Kidney epithelial cell (primary cell): ENCODE data around the gene LTBP3. TPM values are rescaled to one million over a fixed set of nuclear protein-coding genes. Genes with fewer than 3 reads are reported as not detected.
A peak's percentile ranks its signal among the peaks of the same experiment; 100 is the strongest.

ENCODE experiments used
- DNase-seq: peaks from one replicate; pipeline ENCODE4 v3.0.0-alpha.2; 2010; ENCODE audit warnings: low read depth
- H3K27me3 ChIP-seq: 2 replicates; pipeline ENCODE4 v1.6.0; 2011; ENCODE audit warnings: low read length; ENCODE audit not compliant: control insufficient read depth, insufficient read depth
- H3K36me3 ChIP-seq: 2 replicates; pipeline ENCODE4 v1.5.1; 2011; ENCODE audit warnings: low read length; ENCODE audit not compliant: control insufficient read depth, insufficient read depth
- H3K4me3 ChIP-seq: 2 replicates; pipeline ENCODE4 v1.5.1; 2011; ENCODE audit warnings: low read depth, mild to moderate bottlenecking, control low read depth, low read length
- total RNA-seq: library from RNA; depleted of rRNA; stranded (reverse); fragments of >200 nt; gene quantifications from 2 replicates; pipeline ENCODE4 v1.2.3, GENCODE V29; 2015
- TF ChIP-seq, protein P1 (sequence below): IDR thresholded peaks from 2 replicates; pipeline ENCODE4 v1.5.1; 2011; ENCODE audit warnings: mild to moderate bottlenecking, moderate library complexity, low read length, control low read depth, inconsistent platforms; ENCODE audit not compliant: insufficient read depth, poor library complexity, severe bottlenecking

LTBP3 gene
- total RNA-seq, 1 donor from 2014 or later, result 116 TPM

DNA sequence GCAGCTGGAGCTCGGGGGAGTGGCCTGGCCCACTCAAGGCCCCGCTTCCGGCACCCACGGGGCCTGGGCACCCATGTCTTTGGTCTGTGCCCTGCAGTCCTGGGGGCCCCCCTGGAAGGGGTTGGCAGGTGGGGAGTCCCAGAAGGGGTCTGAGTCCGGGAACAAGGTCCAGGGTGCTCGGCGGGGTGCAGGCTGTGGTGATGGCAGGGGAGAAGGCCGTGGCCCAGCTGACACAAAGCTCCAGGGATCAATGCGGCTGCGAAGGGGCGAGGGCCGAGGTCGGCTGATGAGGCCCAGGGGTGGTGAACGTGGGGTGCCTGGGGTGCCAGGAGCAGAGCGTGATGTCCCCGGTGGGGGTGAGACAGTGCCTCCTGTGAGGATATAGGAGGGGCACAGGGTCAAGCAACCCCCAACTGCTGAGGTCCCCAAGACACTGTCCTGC lies 40.1 kb upstream of the LTBP3 start:
- peaks cover 2% of the 10 kb centered on the region for H3K36me3 ChIP-seq
- H3K4me3 ChIP-seq, result no peak overlapping the region
- TF ChIP-seq, protein P1, sequence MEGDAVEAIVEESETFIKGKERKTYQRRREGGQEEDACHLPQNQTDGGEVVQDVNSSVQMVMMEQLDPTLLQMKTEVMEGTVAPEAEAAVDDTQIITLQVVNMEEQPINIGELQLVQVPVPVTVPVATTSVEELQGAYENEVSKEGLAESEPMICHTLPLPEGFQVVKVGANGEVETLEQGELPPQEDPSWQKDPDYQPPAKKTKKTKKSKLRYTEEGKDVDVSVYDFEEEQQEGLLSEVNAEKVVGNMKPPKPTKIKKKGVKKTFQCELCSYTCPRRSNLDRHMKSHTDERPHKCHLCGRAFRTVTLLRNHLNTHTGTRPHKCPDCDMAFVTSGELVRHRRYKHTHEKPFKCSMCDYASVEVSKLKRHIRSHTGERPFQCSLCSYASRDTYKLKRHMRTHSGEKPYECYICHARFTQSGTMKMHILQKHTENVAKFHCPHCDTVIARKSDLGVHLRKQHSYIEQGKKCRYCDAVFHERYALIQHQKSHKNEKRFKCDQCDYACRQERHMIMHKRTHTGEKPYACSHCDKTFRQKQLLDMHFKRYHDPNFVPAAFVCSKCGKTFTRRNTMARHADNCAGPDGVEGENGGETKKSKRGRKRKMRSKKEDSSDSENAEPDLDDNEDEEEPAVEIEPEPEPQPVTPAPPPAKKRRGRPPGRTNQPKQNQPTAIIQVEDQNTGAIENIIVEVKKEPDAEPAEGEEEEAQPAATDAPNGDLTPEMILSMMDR, result no peak
- no peaks in the 10 kb centered on the region for H3K27me3 ChIP-seq
- no peak for DNase-seq

DNA sequence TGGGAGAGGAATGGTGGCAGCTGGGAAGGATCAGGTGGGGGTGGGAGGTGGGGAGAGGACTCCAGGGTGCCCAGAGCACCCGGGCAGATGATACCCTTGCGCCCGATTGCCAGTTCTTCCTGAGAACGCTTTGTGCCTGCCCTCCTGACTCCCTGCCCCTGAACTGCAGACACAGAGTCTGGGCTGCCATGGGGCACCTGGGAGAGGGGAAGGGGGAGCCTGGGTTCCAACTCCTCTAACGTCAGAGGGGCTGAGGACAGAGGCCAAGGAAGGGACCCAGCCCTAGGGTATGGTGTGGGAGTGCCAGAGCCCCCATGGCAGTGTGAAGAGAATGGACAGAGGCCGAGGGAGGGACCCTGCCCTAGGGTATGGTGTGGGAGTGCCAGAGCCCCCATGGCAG lies 38.4 kb upstream of the LTBP3 start:
- DNase-seq, result no peak
- Histone ChIP-seq H3K36me3 (peaks cover 2% of the 10 kb centered on the region), H3K27me3 (no peaks in the 10 kb centered on the region), H3K4me3 (no peak overlapping the region)
- TF ChIP-seq, protein P1, result no peak

DNA sequence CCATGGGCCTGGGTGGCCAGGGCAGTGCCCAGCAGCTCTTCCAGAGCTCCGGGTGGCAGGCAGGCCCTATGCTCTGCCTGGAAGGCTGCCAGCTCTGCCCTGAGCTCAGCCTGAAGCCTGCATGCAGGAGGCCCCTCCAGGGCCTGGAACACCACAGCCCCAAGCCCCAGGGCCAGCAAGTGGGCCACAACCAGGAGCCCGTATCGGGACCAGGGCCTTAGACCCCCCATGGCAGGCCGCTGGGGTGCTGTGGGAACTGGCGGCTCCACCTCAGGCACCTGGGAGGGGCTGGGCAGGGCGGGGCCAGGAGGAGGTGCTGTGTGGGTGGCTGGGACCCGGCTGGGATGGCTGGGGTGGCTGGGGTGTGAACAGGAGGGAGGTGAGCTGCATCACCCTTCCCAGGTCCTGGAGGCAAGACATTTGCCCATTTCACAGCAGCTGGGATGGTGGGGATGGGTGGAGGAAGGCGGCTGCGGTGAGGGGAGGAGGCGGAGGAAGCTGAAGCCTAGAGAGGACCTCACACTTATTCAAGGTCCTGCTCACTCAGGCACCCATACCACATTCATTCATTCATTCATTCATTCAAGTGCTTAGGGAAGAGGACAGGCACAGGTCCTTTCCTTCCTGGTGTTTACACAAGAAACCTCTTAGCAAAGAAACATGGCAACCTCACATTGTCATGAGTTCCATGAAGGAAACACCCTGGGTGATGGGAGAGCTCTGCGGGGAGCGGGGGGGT lies 37.6 kb upstream of the LTBP3 start, which contains the start of gene KCNK7:
Gene KCNK7, minus strand, starts transcription at position 258 of the 739 bp plus-strand sequence. Its CDS starts 28 bp downstream, at position 230.
- Histone ChIP-seq H3K36me3 (peaks cover 2% of the 10 kb centered on the region), H3K4me3 (no peak within 1 kb of the TSS), H3K27me3 (no peaks in the 10 kb centered on the region)
- DNase-seq, result no peak
- TF ChIP-seq, protein P1, result no peak

DNA sequence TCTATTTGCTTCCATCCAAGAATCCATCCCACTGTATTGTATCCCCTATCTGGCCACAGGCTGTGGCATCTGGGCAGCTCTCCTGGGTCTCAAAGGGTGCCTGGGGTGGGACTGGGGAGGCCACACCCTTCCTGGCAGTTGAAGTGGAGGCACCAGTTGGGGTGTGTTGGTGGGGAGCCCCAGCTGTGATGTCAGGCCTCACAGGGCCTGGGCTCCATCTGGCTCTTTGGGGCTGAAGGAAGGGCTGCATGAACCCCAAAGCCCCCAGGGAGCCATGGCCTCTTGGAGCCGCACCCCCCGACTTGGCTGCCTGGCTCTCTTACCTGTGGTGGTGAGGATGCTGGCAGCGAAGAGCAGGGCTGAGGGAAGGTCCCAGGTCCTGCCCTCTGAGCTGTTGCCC lies 37.0 kb upstream of the LTBP3 start:
- H3K27me3 ChIP-seq, result no peaks in the 10 kb centered on the region
- H3K36me3 ChIP-seq, result peaks cover 2% of the 10 kb centered on the region
- DNase-seq, result no peak
- TF ChIP-seq, protein P1, result no peak
- no peak overlapping the region for H3K4me3 ChIP-seq

DNA sequence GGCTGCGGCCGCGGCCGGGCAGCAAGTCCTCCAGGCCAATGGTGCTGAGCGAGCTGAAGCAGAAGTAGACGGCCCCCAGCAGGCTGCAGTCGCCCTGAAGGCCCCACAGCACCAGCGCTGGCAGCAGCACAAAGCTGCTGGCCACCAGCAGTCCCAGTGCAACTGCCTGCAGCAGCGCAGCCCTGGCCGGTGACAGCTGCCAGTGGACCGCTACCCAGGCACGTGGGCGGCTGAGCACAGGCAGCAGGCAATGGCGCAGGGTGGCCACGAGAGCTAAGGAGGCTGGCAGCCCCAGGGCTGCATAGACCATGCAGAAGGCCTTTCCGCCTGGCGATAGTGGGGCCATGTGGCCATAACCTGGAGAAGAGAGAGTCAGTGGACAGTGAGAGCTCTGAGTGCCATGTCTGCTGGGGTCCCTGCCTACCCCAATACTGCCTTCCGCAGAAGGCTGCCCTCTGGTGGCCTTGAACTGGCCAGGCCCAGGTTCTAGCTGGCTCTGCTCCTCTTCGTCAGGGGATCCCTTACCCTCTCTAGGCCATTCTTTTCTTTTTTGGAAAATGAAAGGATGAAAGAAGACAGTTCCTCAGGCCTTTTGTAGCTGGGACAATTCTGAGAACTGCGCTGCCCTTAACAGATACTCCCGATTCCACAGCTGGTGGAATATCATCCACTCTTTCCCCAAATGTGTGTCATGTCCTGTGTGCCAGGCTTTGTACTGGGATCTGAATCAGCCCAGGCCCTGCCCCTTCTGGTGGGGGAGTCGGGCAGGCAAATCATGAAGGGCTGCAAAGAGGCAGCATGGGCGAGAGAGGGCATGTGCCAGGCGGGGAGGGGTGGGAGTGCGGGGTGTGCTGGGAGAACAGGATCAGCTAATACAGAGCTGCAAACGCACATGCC lies 35.6 kb upstream of the LTBP3 start:
- no peak overlapping the region for H3K4me3 ChIP-seq
- no peak for DNase-seq
- peaks cover 1% of the 10 kb centered on the region for H3K36me3 ChIP-seq
- no peaks in the 10 kb centered on the region for H3K27me3 ChIP-seq
- TF ChIP-seq, protein P1, result peak; percentile 83
